ENCODE measurements around the gene TRIM14.

Gene TRIM14

GRCh38 chr9:98150721-98151120 lies 31.7 kb upstream of the TRIM14 start:
- no peak for TF ChIP-seq CTCF (IDR thresholded peaks at IDR 0.05; ENCODE audit: low read depth, low read length)
- Histone ChIP-seq H3K9me3 (no peaks in the 10 kb centered on the region), H3K36me3 (peaks cover 6% of the 10 kb centered on the region), H3K4me1 (peaks cover 4% of the 10 kb centered on the region), H3K4me3 (ENCODE audit: low read depth, low read length) (no peak overlapping the region), H3K27me3 (no peaks in the 10 kb centered on the region)
- no peak for DNase-seq

GRCh38 chr9:98150164-98150563 lies 31.1 kb upstream of the TRIM14 start:
- H3K36me3 ChIP-seq, result peaks cover 6% of the 10 kb centered on the region
- H3K27me3 ChIP-seq, result no peaks in the 10 kb centered on the region
- no peak for TF ChIP-seq CTCF (IDR thresholded peaks at IDR 0.05; ENCODE audit: low read depth, low read length)
- no peak for DNase-seq
- H3K4me1 ChIP-seq, result peaks cover 4% of the 10 kb centered on the region
- H3K9me3 ChIP-seq, result no peaks in the 10 kb centered on the region
- H3K4me3 ChIP-seq (ENCODE audit: low read depth, low read length), result no peak overlapping the region

- TF ChIP-seq CTCF (IDR thresholded peaks at IDR 0.05; ENCODE audit: low read depth, low read length), result no peak
- DNase-seq, result no peak
- Histone ChIP-seq H3K4me3 (ENCODE audit: low read depth, low read length) (no peak overlapping the region), H3K9me3 (no peaks in the 10 kb centered on the region), H3K4me1 (peaks cover 4% of the 10 kb centered on the region), H3K27me3 (no peaks in the 10 kb centered on the region), H3K36me3 (no peaks in the 10 kb centered on the region; the same call in 1 of the 2 replicates)
Observed at GRCh38 chr9:98149422-98149821, 30.4 kb upstream of the TRIM14 start.

GRCh38 chr9:98148486-98148885 lies 29.5 kb upstream of the TRIM14 start:
- Histone ChIP-seq H3K4me3 (ENCODE audit: low read depth, low read length) (no peak overlapping the region), H3K9me3 (no peaks in the 10 kb centered on the region), H3K27me3 (no peaks in the 10 kb centered on the region), H3K36me3 (no peaks in the 10 kb centered on the region; the same call in 1 of the 2 replicates), H3K4me1 (peaks cover 4% of the 10 kb centered on the region)
- no peak for DNase-seq
- TF ChIP-seq CTCF (IDR thresholded peaks at IDR 0.05; ENCODE audit: low read depth, low read length), result no peak

GRCh38 chr9:98147582-98147981 lies 28.6 kb upstream of the TRIM14 start:
- Histone ChIP-seq H3K4me1 (peaks cover 4% of the 10 kb centered on the region), H3K27me3 (no peaks in the 10 kb centered on the region), H3K9me3 (no peaks in the 10 kb centered on the region), H3K4me3 (ENCODE audit: low read depth, low read length) (no peak overlapping the region), H3K36me3 (no peaks in the 10 kb centered on the region; the same call in 1 of the 2 replicates)
- no peak for TF ChIP-seq CTCF (IDR thresholded peaks at IDR 0.05; ENCODE audit: low read depth, low read length)
- no peak for DNase-seq

GRCh38 chr9:98146101-98146991 lies 27.3 kb upstream of the TRIM14 start:
- DNase-seq, result peak; percentile 95
- TF ChIP-seq CTCF (IDR thresholded peaks at IDR 0.05; ENCODE audit: low read depth, low read length), result no peak
- H3K36me3 ChIP-seq, result no peaks in the 10 kb centered on the region; the same call in 1 of the 2 replicates
- H3K27me3 ChIP-seq, result no peaks in the 10 kb centered on the region
- H3K4me3 ChIP-seq (ENCODE audit: low read depth, low read length), result no peak overlapping the region; the same call in 1 of the 2 replicates
- no peaks in the 10 kb centered on the region for H3K9me3 ChIP-seq
- peaks cover 4% of the 10 kb centered on the region for H3K4me1 ChIP-seq
